NCI-H460 (cell line): ENCODE data around the gene ZBTB16. TPM values are rescaled to one million over a fixed set of nuclear protein-coding genes. Genes with fewer than 3 reads are reported as not detected.
"Not testable (repeated sequence)": the region's sequence is repeated elsewhere in the genome, so short reads cannot be mapped to it uniquely, and the experiment has no call there.

ENCODE experiments used
- DNase-seq: peaks from one replicate; pipeline ENCODE4 v3.0.0-alpha.2; 2016; ENCODE audit warnings: low read depth; ENCODE audit errors: extremely low read depth
- total RNA-seq: library from RNA; depleted of rRNA; stranded (reverse); fragments of >200 nt; shearing (Covaris generic); gene quantifications from 2 replicates; pipeline ENCODE4 v1.2.3, GENCODE V29; 2014

ZBTB16 gene
- total RNA-seq, 1 experiment from 2014 or later: not detected

GRCh38 chr11:114042234-114042633 lies 17.3 kb upstream of the ZBTB16 start:
- DNase-seq: no peak

- no peak for DNase-seq
Measured at GRCh38 chr11:114044042-114044871, 15.3 kb upstream of the ZBTB16 start.

- no peak for DNase-seq
Measured at GRCh38 chr11:114047327-114047726, 12.2 kb upstream of the ZBTB16 start.

DNA sequence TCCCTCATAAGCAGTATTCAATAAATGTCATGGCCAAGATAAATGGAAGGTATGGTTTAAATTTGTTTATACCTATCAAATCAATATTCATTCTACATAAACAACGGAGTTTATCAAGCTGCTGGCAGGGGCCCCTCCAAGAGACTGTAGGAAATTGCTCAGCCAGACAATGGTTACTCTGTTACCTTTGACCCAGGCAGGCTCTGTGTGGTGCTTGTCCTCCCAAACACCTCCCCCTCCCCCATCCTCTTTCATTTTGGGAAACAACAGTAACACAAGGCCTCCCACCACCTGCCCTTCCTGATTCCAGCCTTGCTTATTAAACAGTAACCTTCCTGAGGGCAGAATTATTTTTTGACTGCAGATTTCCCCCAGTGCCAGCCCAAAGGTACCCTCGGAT lies 10.5 kb upstream of the ZBTB16 start:
- DNase-seq: no peak

DNA sequence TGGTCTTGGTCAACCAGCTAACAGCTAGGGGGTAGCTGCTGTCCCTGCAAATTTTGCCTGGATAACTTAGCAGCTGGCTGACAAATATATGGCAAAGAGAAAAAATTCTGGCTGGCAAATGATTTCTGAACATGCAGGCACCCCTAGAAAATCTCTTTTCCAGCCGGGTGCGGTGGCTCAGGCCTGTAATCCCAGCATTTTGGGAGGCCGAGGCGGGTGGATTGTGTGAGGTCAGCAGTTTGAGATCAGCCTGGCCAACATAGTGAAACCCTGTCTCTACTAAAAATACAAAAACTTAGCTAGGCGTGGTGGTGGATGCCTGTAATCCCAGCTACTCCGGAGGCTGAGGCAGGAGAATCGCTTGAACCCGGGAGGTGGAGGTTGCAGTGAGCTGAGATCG lies 9.7 kb upstream of the ZBTB16 start:
- DNase-seq: not testable (repeated sequence)

- DNase-seq: no peak
Measured at GRCh38 chr11:114050258-114050927, 9.1 kb upstream of the ZBTB16 start.

DNA sequence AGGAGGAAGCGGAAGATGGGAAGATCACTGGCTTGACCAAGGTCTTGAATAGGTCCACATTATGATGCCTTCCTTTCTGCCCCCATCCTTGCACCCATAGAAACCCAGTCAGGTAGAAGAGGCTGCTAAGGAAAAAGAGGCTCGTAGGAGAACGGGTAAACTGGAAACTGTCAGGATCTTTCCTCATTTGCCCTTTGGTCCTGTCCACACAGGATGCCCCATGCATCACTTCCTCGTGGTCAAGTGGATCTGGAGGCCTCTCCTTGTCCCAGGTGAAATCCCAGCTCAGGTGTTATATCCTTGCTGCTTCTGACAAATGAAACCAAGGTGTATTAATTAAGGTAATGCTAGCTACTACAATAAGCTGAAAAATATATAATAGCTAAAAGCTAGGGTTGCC lies 8.0 kb upstream of the ZBTB16 start:
- DNase-seq: no peak

DNA sequence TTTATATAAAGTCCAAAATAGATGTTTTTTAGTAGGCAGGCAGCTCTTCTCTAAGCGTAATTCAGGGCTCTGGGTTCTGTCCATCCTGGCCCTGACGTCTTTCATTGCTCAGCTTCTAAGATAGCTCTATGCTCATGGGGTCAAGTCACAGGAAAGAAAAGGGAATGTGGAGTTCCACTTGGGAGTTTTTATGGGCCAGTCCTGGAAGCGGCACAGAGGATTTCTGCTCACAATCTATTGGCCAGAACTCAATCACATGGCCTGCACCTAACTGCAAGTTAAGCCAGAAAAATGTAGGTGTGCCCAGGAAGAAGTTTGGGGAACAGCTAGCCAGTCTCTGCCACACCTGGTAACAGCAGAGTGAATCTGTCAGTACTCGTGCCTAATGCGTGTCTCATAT lies 7.4 kb upstream of the ZBTB16 start:
- DNase-seq: no peak

- no peak for DNase-seq
Measured at GRCh38 chr11:114053406-114053805, 6.1 kb upstream of the ZBTB16 start.

GRCh38 chr11:114054806-114055205 lies 4.7 kb upstream of the ZBTB16 start:
- no peak for DNase-seq

DNA sequence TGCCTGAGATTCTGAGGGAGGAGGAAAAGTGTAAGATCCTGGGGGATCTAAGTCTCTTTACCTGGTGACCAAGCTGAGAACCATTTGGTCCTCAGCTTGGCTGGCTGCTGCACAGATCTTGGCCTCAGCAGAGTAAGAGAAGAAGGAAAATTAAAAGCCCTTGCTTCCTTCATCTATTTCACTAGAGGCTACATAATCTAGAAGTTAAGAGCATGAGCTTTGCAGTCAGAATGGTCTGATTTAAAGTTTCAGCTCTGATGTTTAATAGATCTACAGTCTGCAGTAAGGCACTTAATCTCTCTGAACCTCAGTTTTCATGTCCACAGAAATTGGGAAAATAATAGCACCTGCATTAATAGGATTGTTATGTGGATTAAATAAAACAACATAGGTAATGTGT lies 3.1 kb upstream of the ZBTB16 start:
- DNase-seq: no peak

- DNase-seq: no peak
Measured at GRCh38 chr11:114057147-114057546, 2.4 kb upstream of the ZBTB16 start.

DNA sequence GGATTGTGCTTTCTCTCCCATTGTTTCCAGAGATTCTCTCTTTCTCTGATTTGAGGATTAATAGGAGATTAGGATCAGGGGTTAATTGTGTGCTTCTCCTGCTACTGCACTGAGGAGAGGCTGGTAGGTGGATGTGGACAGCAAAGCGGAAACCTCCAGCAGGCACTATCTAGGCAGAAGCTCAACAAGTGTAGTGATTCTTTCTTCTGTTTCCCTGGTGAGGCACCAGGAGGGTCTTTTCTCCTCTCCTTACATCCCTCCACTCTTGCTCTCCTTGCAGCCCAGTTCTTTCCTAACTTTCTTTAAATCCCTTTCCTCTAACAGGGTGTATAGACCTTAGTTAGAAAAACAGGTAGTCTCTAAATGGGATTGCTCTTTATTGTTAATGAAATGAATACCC lies 1.9 kb upstream of the ZBTB16 start:
- no peak for DNase-seq

GRCh38 chr11:114058026-114058706 lies 1.3 kb upstream of the ZBTB16 start:
- DNase-seq: no peak

- no peak for DNase-seq
Measured at GRCh38 chr11:114058871-114059277, 637 bp upstream of the ZBTB16 start.

DNA sequence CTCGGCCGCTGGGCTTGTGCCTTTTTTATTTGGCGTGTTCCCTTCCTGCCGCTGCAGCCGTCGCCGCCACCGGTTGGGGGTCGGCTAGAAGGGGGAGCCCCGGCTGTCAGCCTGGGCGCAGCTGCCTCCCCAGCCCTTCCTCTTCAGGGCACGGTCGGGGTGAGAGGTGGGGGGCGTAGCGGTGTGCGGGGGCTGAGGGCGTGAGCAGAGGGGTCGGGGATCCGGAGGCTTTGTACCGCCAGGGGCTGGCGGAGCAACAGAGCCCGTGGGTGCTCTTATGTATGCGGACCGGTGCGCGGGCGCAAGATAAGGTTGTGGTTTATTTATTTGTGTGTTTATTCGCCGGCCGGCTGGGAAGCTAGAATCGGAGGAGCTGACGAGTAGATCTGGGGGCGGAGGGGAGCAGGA lies 477 bp downstream of the ZBTB16 start:
- DNase-seq: no peak

DNA sequence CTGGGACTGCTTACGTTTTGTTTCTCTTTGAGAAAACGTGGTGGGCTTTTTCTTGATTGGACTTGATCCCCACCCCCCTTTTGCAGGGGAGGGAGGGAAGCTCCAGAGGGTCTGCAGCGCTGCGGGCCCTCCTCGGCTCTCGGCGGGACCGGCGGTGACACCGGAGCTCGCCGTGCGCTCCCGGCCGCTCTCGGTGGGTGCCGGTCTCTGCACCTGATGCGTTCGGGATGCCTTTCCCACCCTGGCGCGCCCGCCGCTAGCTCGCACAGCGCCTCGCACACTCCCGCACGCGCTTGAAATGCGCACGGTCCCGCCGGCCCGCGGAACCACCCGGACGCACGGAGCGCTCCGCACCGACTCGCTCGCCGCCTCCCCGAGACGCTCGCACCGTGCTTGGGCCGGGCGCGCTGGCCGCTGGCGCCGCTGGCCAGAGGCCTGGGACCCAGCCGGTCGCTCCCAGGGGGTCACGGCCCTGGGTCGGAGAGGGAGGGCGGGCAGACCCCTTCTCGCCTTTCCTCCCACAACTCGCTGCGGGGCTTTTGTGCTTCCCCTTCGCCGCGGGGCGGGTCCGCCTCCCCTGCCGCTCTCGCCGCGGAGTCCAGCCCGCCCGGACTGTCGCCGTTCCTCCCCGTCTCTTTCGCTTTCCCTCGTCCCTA lies 1.0 kb downstream of the ZBTB16 start:
- DNase-seq: no peak

DNA sequence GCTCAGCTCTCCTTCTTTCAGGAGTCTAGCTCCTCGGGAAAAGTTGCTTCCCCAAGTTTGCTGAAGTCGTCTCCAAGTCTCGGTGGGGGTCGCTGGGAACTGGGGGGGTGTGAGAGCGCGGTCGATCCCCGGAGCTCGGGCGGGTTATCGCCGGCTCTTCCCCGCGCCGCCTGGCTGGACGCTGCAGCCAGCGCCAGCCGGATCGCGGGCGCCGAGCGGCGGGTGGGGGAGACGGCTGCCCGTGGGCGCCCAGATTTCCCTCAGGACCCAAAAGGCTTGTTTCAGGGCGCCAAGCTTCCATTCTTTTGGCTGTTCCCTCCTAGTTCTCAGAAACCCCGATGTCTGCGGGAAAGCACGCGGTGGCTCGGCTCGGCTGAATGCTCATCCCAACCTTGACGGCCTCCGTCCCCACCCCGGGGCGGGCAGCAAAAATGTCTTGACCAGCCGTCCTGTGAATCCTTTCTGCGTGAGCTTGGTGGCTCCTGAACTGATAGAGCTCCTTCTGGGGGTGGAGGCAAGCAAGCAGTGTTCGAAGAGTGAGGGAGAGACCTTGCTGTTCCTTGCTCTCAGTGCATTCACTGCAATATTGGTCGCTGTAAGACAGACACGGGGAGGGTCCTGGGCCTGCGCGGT lies 1.7 kb downstream of the ZBTB16 start:
- no peak for DNase-seq

DNA sequence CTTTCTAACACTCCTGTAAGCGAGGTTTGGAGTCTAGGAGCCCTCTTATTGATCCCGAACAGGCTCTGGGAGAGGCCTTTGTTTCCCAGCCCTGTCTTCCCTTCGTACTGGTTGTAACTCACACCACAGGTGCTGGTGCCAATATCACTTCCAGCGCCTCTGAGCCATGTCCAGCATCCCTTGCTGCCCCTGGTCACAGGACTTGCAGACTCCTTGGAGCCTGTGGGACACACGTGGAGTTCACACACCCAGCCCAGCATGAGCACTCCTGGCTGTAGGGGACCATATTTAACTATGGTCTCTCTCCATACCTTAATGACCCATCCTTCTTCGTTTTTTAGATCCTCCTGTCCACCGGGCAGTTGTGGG lies 2.2 kb downstream of the ZBTB16 start:
- no peak for DNase-seq

DNA sequence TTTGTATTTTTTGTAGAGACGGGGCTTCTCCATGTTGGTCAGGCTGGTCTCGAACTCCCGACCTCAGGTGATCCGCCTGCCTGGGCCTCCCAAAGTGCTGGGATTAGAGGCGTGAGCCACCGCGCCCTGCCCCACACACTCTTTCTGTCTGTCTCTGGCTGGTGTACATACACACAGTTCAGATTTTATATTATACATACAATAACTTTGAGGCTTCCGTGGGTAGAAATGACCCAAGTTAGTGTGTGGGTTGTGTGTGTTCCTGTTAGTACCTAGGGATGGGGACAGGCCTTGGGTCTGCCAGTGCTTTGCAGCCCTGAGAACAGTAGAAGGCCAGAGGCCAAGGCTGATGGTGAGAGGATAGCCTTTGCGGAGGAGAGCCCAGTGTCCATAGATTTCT lies 2.8 kb downstream of the ZBTB16 start:
- DNase-seq: no peak
